Uterus (tissue), 2 donors: ENCODE measurements around the gene EEF1AKMT4.

ENCODE experiments used
- CTCF ChIP-seq, 4 experiments: fragments of 200-600 bp in 2 of 4; fragments of 450-650 bp in 2 of 4; sonication (generic) in 2 of 4; IDR thresholded peaks; one replicate each; pipeline ENCODE4 v1.5.1; 2016 to 2019; ENCODE audit warnings: antibody characterized with exemption in 4 of 4, mild to moderate bottlenecking in 2 of 4, moderate library complexity in 1 of 4
- POLR2A ChIP-seq, 2 donors: fragments of 450-650 bp; IDR thresholded peaks; one replicate each; pipeline ENCODE4 v1.6.1; 2016; ENCODE audit warnings: antibody characterized with exemption in 2 of 2, mild to moderate bottlenecking in 1 of 2, moderate library complexity in 1 of 2

DNA sequence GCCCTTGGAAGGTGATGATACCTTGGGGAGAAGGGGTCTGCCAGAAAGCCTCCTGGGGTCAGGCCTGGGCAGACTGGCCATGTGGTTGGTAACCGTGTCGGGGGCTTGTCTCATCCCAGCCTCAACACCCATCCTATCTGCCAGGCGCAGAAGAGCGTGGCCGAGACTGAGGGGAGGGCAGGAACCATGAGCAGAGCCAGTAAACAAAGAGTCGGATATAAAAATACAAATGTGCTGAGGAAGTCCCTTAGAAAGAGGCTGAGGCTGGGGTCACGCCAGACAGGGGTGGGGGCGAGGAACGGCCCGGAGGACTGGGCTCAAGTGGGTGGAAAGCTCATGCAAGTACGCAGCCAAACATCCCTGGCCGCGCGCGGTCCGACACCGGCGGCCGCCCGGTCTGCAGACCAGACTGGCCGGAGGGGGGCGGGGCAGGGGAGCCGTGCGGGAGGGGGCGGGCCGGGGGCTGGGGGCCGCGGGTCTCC is 10.0 kb downstream of the EEF1AKMT4 start:
- TF ChIP-seq POLR2A (IDR thresholded peaks at IDR 0.05) (no peak), CTCF (IDR thresholded peaks at IDR 0.05) (no peak)
